ENCODE measurements around the gene GLTP.

GLTP gene

DNA sequence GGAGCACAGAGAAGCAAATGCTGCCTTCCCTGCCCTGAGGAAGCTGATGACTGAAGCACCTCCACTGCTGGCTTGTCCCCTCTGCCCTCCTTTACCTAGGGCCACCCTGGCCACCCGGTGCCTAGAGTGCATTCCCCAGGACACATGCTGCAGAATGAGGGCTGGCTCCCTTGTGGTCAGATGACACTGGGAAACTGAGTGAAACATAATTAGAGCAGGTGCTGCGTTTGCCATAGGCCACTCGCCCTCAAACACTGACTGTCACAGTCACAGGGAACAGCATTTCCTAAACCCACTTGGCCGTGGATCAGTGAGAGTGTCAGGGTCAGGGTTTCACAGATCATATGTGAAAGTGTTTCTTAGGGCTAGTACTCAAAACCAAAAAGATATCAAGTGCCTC, 35.7 kb upstream of the GLTP start:
- TF ChIP-seq, protein P1, sequence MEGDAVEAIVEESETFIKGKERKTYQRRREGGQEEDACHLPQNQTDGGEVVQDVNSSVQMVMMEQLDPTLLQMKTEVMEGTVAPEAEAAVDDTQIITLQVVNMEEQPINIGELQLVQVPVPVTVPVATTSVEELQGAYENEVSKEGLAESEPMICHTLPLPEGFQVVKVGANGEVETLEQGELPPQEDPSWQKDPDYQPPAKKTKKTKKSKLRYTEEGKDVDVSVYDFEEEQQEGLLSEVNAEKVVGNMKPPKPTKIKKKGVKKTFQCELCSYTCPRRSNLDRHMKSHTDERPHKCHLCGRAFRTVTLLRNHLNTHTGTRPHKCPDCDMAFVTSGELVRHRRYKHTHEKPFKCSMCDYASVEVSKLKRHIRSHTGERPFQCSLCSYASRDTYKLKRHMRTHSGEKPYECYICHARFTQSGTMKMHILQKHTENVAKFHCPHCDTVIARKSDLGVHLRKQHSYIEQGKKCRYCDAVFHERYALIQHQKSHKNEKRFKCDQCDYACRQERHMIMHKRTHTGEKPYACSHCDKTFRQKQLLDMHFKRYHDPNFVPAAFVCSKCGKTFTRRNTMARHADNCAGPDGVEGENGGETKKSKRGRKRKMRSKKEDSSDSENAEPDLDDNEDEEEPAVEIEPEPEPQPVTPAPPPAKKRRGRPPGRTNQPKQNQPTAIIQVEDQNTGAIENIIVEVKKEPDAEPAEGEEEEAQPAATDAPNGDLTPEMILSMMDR (IDR thresholded peaks at IDR 0.05; ENCODE audit: low read length, missing control alignments) = no peak
- DNase-seq (ENCODE audit: low read depth) = no peak
- H3K4me3 ChIP-seq (replicated peaks; ENCODE audit: low read depth, low read length) = no peak overlapping the region

DNA sequence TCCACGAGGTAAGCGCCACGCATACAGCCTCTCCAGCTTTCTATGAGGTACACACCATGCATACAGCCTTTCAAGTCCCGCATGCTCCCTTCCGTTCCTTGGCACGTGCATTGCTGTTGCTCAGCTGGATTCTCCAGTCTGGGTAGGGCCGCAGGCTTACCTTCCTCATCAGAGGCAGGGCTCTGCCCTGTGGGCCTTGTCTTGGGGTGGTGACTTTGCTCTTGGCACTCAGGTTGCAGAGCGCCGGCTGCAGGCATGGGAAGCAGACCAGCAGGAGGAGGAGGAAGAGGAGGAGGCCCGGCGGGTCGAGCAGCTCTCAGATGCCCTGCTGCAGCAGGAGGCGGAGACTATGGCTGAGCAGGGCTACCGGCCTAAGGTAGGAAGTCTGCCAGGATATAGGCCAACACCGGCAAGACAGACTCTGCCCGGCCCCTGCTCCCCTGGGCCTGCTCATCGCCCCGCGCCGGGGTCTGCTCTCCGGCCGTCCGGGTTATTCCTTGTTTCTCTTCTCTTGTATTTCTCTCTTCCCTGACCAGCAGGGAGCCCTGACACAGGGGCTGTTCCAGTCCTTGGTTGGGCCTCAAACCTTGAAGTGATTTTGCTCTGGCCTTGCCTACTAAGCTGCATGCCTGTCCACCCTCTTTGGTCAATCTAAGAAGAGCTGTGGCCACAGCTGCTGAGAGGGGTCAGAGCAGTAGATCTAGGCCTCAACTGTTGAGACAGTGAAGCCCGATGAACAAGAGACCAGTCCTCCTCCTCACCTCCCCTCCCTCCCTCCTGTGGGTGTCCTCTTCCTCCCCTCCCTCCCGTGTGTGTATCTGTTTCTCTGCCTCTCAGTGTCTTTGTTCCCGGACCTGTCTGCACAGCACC, 35.1 kb upstream of the GLTP start:
- H3K4me3 ChIP-seq (replicated peaks; ENCODE audit: low read depth, low read length) = no peak overlapping the region
- DNase-seq (ENCODE audit: low read depth) = no peak
- TF ChIP-seq, protein P1 (IDR thresholded peaks at IDR 0.05; ENCODE audit: low read length, missing control alignments) = no peak

DNA sequence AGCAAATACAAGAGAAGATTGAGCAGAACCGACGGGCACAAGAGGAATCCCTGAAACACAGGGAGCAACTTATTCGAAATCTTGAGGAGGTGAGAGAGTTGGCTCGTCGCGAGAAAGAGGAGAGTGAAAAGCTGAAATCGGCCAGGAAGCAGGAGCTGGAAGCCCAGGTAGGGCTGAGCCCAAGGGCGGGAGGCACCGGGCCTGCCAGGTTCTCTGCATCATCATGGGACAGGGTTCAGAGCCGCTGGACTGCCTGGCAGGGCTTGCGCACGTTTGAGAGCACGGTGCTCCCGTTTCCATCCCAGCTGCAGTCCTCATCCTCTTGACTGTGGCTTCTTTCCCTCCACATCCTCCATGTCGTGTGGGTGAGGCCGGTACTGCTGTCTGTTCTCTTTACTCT, 34.1 kb upstream of the GLTP start:
- DNase-seq (ENCODE audit: low read depth) = no peak
- TF ChIP-seq, protein P1 (IDR thresholded peaks at IDR 0.05; ENCODE audit: low read length, missing control alignments) = no peak
- H3K4me3 ChIP-seq (replicated peaks; ENCODE audit: low read depth, low read length) = no peak overlapping the region

DNA sequence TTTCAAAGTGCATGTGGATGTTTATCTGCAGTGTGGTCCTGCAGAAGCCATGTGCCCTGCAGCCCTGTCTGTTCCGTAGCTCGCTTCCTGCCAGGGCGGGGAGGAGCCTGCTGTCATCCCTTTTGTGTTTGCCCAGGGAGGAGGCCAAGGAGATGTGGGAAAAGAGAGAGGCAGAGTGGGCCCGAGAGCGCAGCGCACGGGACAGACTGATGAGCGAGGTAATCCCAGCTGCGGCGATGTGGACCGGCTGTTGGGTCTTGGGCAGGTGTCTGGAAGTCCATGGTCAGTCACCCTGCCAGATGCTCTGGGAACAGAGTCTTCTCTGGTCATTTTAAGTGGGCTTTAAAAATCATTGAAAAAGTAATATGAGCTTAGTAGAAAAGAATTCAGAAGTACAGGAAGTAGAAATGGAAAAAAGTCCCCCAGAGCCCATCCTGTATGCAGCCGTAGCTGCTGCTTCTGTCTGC, 32.5 kb upstream of the GLTP start:
- TF ChIP-seq, protein P1 (IDR thresholded peaks at IDR 0.05; ENCODE audit: low read length, missing control alignments) = no peak

DNA sequence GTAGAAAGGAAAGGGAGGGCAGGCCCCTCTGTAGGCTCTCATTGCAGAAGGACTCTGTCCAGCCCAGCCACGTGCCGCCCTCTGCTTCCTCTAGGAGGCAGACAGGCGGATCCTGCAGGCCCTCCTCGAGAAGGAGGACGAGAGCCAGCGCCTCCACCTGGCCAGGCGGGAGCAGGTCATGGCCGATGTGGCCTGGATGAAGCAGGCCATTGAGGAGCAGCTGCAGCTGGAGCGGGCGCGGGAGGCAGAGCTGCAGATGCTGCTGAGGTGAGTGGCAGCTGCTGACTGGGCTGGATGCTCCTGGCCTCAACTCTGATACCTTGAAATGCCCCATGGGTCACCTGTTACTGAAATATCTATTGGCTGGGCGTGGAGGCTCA, 30.6 kb upstream of the GLTP start:
- peak; percentile 42 for DNase-seq (ENCODE audit: low read depth)
- H3K4me3 ChIP-seq (replicated peaks; ENCODE audit: low read depth, low read length) = no peak overlapping the region
- TF ChIP-seq, protein P1 (IDR thresholded peaks at IDR 0.05; ENCODE audit: low read length, missing control alignments) = peak; percentile 38

More for the DNA sequence above, 32.5 kb upstream of the GLTP start:
- no peak overlapping the region for H3K4me3 ChIP-seq (replicated peaks; ENCODE audit: low read depth, low read length)
- DNase-seq (ENCODE audit: low read depth) = no peak

DNA sequence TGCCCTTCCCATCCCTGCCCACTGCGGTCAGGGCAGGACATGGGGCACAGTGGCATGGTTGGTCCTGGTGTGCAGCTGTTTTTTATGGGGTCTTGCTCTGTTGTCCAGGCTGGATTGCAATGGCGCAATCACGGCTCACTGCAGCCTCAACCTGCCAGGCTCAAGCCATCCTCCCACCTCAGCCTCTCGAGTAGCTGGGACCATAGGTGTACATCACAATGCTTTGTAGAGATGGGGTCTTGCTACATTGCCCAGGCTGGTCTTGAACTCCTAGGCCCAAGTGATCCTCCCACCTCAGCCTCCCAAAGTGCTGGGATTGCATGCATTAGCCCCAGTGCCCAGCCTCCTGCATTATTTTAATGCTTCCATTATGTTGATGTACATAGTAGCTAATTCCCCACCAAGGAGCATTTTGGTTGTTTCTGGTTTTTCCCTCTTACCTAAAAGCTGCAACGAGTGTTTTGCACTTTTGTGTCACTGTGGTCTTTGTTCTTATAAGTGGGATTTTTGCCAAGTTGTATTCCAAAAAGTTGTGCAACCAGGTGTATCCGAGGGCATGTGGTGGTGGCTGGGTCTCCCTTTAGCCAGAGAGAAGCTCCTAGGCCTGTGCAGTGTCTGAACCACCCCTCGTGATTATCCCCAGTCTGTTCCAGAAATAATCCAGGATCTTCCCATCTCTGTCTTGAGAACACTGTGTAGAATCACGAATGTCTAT, 30.1 kb upstream of the GLTP start:
- H3K4me3 ChIP-seq (replicated peaks; ENCODE audit: low read depth, low read length) = no peak overlapping the region
- DNase-seq (ENCODE audit: low read depth) = no peak
- TF ChIP-seq, protein P1 (IDR thresholded peaks at IDR 0.05; ENCODE audit: low read length, missing control alignments) = no peak
